ENCODE results near the gene ERCC2.

The ERCC2 gene

GRCh38 chr19:45305421-45305820 lies 65.0 kb downstream of the ERCC2 start:
- H4K20me1 ChIP-seq (ENCODE audit: control insufficient read depth, insufficient read depth, low read depth, low read length): no peaks in the 10 kb centered on the region; the same call in 1 of the 2 replicates
- H3K9me2 ChIP-seq (replicated peaks; ENCODE audit: control insufficient read depth, low read length): no peaks in the 10 kb centered on the region
- H3K4me2 ChIP-seq (ENCODE audit: low read length): no peak overlapping the region
- no peaks in the 10 kb centered on the region for H3K9me3 ChIP-seq (ENCODE audit: control insufficient read depth, insufficient read depth, low read length)
- no peaks in the 10 kb centered on the region for H3K27me3 ChIP-seq (ENCODE audit: control insufficient read depth, low read length)
- no peaks in the 10 kb centered on the region for H3K4me1 ChIP-seq (ENCODE audit: control insufficient read depth, low read length)
- H3F3A ChIP-seq (ENCODE audit: control insufficient read depth, insufficient read depth): no peaks in the 10 kb centered on the region
- H3K79me2 ChIP-seq (ENCODE audit: control insufficient read depth, low read length): no peaks in the 10 kb centered on the region
- H3K4me3 ChIP-seq (ENCODE audit: low read length): no peak overlapping the region
- H3K36me3 ChIP-seq (ENCODE audit: control insufficient read depth, low read length): no peaks in the 10 kb centered on the region
- TF ChIP-seq CTCF (IDR thresholded peaks at IDR 0.05; ENCODE audit: low read depth, low read length, poor library complexity, severe bottlenecking) (no peak), EZH2phosphoT487 (IDR thresholded peaks at IDR 0.05; ENCODE audit: borderline replicate concordance, low read length) (no peak)
- H3K27ac ChIP-seq (ENCODE audit: low read depth, low read length): no peak overlapping the region

- no peaks in the 10 kb centered on the region for H3F3A ChIP-seq (ENCODE audit: control insufficient read depth, insufficient read depth)
- no peaks in the 10 kb centered on the region for H3K4me1 ChIP-seq (ENCODE audit: control insufficient read depth, low read length)
- no peaks in the 10 kb centered on the region for H3K9me2 ChIP-seq (replicated peaks; ENCODE audit: control insufficient read depth, low read length)
- TF ChIP-seq EZH2phosphoT487 (IDR thresholded peaks at IDR 0.05; ENCODE audit: borderline replicate concordance, low read length) (no peak), CTCF (IDR thresholded peaks at IDR 0.05; ENCODE audit: low read depth, low read length, poor library complexity, severe bottlenecking) (no peak)
- H3K36me3 ChIP-seq (ENCODE audit: control insufficient read depth, low read length): no peaks in the 10 kb centered on the region
- H3K9me3 ChIP-seq (ENCODE audit: control insufficient read depth, insufficient read depth, low read length): no peaks in the 10 kb centered on the region
- no peaks in the 10 kb centered on the region for H3K27me3 ChIP-seq (ENCODE audit: control insufficient read depth, low read length)
- no peak overlapping the region for H3K27ac ChIP-seq (ENCODE audit: low read depth, low read length)
- no peak overlapping the region for H3K4me2 ChIP-seq (ENCODE audit: low read length)
- H3K4me3 ChIP-seq (ENCODE audit: low read length): no peak overlapping the region
- no peaks in the 10 kb centered on the region for H3K79me2 ChIP-seq (ENCODE audit: control insufficient read depth, low read length)
- no peaks in the 10 kb centered on the region; the same call in 1 of the 2 replicates for H4K20me1 ChIP-seq (ENCODE audit: control insufficient read depth, insufficient read depth, low read depth, low read length)
Observed at GRCh38 chr19:45305007-45305406, 65.4 kb downstream of the ERCC2 start.

- H3K9me3 ChIP-seq (ENCODE audit: control insufficient read depth, insufficient read depth, low read length): no peaks in the 10 kb centered on the region
- H3K27me3 ChIP-seq (ENCODE audit: control insufficient read depth, low read length): no peaks in the 10 kb centered on the region
- no peak overlapping the region for H3K4me2 ChIP-seq (ENCODE audit: low read length)
- H4K20me1 ChIP-seq (ENCODE audit: control insufficient read depth, insufficient read depth, low read depth, low read length): no peaks in the 10 kb centered on the region; the same call in 1 of the 2 replicates
- H3F3A ChIP-seq (ENCODE audit: control insufficient read depth, insufficient read depth): no peaks in the 10 kb centered on the region
- H3K27ac ChIP-seq (ENCODE audit: low read depth, low read length): no peak overlapping the region
- no peaks in the 10 kb centered on the region for H3K4me1 ChIP-seq (ENCODE audit: control insufficient read depth, low read length)
- no peaks in the 10 kb centered on the region for H3K36me3 ChIP-seq (ENCODE audit: control insufficient read depth, low read length)
- TF ChIP-seq CTCF (IDR thresholded peaks at IDR 0.05; ENCODE audit: low read depth, low read length, poor library complexity, severe bottlenecking) (no peak), EZH2phosphoT487 (IDR thresholded peaks at IDR 0.05; ENCODE audit: borderline replicate concordance, low read length) (no peak)
- no peaks in the 10 kb centered on the region for H3K9me2 ChIP-seq (replicated peaks; ENCODE audit: control insufficient read depth, low read length)
- H3K4me3 ChIP-seq (ENCODE audit: low read length): no peak overlapping the region
- no peaks in the 10 kb centered on the region for H3K79me2 ChIP-seq (ENCODE audit: control insufficient read depth, low read length)
Observed at GRCh38 chr19:45304141-45304926, 66.0 kb downstream of the ERCC2 start.

Measured in DOHH2 (cell line).